Peyer's patch (tissue), 4 donors: Measurements from ENCODE around the gene FOXB2.

Source experiments
- CTCF ChIP-seq, 6 experiments: fragments of 450-650 bp in 4 of 6; fragments of 200-600 bp in 2 of 6; sonication (generic) in 1 of 6; IDR thresholded peaks; one replicate each; pipeline ENCODE4 v1.5.1; 2017 to 2019; ENCODE audit warnings: antibody characterized with exemption in 6 of 6, mild to moderate bottlenecking in 3 of 6, moderate library complexity in 1 of 6
- POLR2A ChIP-seq, 2 donors: fragments of 450-650 bp; IDR thresholded peaks; one replicate each; pipeline ENCODE4 v1.5.1; 2017; ENCODE audit warnings: antibody characterized with exemption in 2 of 2, mild to moderate bottlenecking in 2 of 2, moderate library complexity in 2 of 2

DNA sequence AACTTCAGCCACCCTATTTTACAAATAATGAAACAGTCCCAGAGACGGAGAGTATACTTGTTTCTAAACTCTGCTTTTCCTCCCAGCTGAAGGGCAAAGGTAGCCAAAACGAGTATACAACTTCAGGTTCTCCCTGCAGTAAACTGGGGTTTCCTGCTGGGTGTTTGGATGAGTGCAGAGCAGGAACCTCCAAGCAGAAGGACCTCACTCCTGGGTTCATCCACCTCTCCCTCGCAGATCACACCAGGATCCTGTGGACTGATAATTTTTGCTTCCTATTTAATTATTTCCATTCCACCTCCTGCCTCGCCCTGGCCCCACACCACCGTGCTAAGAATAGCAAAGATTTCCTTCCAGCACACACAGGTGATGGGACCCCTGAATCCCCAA, 2.0 kb upstream of the FOXB2 start:
- TF ChIP-seq POLR2A (IDR thresholded peaks at IDR 0.05) (no peak), CTCF (IDR thresholded peaks at IDR 0.05) (no peak)
